Stimulated activated CD4-positive, alpha-beta T cell treated with anti-CD3 and anti-CD28 coated beads, Interleukin-1b, Interleukin-23, amount 100 ng/mL, for 24 hours (primary cell): Measurements from ENCODE around the gene CLMP.

Experiments used
- DNase-seq, 4 experiments: peaks; one replicate each; pipeline ENCODE4 v3.0.0-alpha.2; 2020; ENCODE audit warnings: low read depth in 4 of 4, low spot score in 1 of 4

The CLMP gene

DNA sequence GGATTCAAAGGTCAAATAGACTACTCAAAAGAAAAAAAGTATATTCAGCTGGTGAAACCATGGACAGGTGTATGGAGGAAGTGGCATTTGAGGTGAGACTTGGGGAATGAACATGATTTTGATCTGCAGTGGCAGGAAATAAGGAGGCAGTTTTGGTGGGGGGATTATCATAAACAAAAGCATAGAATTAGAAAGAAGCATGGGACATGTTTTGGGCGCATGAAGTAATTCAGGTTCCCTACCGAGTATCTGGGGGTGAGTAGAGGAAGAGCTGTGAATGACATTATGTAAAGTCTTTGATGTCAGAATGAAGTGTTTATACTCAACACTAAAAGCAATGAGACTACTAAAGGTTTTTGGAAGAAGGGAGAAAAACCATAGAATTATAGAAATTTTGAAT is 3.1 kb downstream of the CLMP start:
- DNase-seq, result no peak

DNA sequence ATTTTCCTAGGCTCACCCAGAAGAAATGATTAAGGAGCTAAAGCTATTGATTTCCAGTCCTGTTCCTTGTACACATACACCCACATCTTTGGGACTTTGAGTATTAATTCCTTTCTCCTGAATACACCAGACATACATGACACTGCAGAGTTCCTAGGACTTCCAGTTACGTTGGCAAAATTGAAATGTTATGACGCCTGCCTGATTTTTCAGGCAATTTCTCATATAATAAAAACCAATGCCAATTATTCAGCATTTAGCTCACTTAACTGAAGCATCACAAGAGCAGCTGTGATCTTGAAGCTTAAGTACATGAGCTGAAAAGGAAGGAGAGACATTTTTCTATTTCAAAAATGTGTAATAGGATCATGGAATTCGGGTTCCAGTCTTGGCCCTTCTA is 4.5 kb downstream of the CLMP start:
- DNase-seq, result no peak

DNA sequence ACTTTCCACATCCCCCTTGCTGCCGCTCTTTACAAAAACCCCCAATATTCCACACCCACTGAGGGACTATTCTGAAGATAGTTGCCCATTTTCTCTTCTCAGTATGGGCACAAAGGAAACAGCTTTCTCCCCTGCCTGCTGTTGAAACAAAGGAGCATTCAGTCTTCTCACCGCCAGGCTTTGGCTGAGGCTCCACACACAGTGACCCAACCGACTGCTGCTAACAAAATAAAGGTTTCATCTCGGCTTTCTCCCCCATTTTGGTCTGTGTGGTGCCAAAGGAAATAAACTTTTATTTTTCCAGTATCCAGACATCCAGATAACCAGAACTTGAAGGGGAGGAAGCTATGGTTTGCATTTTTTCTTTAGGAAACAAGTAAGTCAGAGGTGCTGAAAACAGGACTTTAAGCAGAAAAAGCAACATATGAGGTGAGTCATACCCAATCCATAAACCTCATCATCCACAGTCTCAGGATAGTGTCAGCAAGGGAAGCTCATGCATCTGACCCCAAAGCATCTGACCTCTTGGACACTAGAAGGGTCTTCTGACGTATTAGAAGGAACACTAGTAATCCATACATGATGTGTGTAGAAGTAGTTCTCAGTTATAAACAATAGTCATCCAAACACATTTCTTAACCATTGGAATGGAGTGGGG is 6.4 kb downstream of the CLMP start:
- DNase-seq, result no peak

DNA sequence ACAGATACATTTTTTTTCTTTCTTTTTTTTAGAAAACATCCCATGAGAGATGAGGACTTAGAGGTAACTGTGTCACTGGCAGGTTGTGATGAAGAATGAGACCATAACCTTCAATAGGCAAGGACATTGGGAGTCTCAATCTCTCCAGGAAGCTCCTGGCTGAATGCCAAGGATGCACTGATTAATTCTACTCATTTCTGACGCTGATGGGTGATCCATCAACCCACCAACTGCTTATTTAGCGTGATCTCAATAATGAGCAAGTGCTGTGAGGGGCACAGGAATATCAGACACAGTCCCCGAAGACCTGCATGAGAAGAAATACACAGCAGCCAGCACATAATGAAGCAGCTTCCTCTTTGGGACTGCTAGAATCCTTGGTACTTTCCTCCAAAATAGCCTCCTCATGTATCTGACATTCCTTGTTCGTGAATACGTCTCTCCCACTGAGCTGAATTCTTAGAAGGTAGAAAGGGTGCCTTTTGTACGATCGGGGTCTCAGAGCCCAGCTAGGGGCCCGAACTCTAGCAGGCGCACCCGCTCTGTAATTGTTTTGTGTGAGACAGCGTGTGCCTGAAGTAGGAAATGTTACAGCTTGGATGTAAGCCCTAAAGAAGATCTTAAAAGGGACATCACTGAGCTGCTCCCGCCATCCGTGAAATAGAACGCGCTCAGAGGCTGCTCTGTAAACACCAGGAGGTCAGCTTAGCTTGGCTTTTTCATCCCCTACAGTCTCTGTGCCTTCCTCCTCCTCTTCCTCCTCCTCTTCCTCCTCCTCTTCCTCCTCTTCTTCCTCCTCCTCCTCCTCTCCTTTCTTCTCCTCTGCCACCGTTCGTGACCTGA is 7.2 kb downstream of the CLMP start:
- no peak for DNase-seq

DNA sequence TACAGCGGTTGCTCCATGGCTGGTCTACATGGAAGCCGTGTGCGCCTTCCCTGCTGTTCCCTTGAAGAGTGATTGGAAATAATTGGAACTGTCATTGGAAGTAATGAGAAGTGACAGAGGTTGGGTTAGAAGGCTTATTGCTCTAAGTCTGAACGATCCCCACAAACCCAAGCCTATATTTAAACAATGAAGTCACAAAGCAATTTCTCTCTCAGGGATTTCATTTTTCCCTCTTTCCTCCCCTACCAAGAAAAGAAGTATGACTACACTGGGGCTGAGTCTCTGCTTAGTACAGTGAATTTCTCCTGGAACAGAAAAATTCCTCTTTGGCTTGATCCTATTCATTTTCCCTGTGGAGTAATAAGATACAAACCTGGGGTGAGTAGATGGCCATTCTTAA is 7.8 kb downstream of the CLMP start:
- DNase-seq, result no peak

DNA sequence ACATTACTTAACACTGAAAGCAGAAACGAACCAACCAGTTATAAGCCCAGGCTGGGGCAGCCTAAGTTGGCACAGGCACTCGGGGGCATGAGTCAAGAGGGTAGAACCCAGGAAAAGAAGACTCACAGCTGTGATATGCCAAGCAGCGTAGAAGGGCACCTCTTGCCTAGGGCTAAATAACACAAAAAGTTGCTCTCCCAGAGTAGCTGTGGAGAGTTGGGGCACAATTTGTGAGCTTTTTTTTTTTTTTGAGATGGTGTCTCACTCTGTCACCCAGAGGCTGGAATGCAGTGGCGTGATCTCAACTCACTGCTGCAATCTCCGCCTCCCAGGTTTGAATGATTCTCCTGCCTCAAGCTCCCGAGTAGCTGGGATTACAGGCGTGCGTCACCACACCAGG is 8.8 kb downstream of the CLMP start:
- DNase-seq, result no peak

DNA sequence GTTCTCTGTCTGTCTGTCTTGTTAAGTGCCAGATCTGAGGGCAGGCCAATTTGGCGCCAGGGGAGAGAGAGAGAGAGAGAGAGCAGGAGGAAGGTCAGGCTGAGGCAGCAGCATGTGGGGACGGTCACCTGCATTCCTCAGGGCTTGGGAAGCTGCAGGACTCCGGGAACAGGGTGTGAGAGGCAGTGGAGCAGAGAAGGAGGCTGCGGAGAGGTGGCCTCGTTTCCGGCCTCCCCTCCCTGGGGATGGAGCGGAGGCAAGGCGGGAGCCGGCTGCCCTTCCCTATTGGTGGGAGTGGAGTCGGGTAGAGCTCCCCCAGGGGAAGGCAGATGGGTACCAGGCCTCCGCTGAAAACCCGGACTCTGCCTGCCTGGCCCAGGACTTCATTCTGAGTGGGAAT is 9.7 kb downstream of the CLMP start:
- no peak for DNase-seq

DNA sequence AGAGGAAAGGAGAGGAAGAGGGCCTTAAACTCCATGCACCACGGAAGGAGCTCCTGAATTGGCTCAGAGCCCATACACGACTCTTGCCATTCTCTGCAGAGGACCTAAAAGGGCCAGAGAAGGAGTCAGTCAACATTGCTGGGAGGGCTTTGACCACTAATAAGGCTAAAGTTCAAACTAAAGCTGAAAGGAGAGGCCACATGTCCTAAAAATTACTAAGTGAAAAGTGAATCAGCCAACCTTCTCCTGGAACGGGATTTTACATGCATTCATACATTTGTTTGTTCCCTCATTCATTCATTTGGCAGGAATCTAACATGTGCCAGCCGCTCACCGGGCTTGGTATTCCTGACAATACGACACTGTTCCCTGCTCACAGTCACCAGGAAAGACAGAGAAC is 10.5 kb downstream of the CLMP start:
- DNase-seq, result no peak

DNA sequence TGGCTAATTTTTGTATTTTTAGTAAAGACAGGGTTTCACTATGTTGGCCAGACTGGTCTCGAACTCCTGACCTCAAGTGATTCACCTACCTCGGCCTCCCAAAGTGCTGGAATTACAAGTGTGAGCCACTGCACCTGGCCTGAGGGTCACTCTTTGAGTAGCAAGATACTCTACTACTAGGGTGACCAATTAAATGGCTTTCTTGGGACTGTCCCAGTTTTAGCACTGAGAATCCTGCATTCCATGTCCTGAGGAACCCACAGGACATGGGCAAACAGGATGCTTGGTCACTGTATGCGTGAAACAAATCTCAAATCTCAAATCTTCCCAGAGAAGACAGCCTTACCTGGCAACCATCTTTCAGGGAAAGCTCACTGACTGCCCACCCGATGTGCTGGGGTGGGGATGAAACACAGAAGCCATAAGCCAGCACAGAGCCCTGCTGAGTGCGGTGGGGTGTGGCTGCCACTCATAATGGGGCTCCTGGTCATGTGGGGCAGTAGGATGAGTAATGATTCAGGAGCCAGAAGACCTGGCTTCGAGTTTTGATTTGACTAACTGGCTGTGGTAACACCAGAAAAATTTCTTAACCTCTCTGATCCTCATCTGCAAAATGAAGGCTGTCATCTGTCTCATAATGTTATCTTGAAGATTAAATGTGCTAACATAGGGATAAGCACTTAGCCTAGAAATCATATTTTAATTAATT is 11.5 kb downstream of the CLMP start:
- no peak for DNase-seq

DNA sequence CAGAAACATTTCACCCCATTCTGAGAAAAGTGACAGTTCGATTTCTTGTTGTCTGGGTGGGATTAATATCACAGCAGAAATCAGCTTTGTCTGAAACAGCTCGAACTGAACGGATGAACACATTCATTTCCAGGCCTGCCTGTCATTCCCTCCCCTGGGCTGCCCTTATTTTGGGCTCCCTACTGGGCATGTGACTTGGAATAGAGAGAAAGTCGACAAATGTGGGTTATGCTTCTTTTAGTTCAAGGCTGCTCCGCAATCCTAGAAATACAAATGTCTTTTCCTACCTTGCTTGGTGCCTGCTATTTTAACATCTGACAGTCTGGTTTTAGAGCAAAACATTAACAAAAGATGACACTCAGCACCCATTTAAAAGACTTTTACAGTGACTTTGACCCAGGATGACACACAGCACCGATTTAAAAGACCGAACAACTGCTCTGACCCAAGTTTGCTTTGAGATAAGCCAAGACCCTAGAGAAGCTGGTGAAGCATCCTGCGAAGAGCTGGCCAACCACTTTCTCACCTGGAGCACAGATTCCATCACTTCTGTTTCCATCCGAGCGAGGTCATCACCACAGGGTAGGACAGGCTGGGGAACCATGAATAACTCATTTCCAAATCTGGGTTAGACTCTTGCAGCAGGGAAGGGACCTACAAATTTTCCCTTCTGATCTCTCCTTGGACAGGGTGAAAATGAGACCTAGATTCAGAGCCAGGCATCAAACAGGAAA is 13.1 kb downstream of the CLMP start:
- DNase-seq, result no peak

DNA sequence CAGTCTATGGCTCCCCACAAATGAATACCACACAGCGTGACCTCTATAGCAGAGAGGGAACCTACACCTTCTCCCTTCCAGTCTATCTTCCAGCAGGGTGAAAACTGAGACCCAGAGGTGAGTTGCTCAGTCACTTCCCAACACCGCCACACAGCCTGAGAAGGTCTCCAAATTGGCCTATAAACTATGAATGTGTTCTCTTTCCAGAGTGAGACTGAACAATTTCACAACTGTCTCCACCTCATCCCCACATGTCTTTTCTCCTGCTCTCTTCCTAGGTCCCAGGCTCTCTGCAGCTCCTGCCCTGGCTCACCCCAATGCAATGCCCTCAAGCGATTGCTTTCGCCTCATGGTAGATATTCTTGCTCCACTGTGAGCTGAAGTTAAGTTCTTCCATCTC is 14.0 kb downstream of the CLMP start:
- DNase-seq, result no peak

DNA sequence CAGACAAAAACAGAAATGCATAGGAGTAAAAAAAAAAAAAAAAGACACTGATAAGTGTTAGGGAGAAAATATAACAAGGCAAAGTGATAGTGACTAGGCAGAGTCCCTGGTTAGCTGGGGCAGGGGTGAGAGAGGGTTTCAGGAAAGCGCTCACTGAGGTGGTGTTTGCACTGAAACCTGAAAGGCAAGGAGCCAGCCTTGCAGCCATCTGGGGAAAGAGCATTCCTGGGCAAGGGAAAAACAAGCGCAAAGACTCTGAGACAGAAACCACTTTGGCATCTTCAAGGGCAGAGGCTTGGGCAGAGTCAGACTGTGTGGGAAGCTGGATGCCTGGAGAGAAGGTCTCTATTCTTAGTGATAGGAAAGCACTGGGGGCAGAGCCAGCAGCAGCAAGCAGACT is 14.5 kb downstream of the CLMP start:
- no peak for DNase-seq

DNA sequence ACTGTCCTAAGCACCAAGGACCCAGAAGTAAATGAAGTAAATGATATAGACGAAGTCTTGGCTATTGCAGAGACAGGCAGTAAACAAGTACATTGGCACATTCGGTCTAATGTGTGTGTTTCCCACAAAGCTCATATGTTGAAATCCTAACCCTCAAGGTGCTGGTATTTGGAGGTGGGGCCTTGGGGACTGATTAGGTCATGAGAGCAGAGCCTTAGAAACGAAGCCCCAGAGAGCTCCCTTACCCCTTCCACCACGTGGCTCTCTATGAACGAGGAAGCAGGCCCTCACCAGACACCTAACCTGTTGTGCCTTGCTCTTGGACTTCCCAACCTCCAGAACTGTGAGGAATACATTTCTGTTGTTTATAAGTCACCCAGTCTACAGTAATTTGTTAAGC is 14.9 kb downstream of the CLMP start:
- no peak for DNase-seq

DNA sequence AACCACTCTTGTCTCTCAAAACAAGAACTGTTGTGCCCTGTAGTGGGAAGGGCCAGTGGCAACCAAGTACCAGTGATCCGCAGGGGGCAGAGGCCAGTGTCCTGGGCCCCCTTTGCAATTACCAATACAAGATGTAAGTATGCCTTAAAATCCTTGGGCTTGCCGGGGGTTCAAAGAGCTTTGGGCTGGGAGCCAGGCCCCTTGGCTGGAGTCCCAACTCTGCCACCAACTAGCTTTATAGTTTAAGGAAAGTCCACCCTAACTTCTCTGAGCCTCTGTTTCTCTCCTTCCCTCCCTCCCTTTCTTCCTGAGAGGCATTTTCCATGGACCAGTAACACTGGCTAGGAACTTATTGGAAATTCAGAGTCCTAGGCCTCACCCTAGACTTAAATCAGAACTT is 15.5 kb downstream of the CLMP start:
- no peak for DNase-seq

DNA sequence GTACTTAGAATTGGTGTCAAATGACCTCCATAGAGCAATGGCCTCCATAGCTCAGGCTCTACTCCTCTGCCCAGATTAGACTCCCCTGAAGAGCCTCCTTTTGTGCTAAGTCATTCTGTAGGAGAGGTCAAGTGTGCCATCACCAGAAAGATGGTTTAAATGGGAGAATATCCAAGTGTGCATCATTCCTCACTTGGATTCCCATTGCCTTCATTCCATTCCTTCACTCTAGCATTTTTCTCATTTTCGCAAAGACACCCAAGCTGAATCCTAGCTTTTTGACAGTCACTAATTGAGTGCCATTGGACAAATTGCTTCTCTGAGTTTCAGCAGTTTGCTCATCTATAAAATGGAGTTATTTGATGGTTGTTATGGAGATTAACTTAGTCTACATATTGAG is 16.9 kb downstream of the CLMP start:
- no peak for DNase-seq

DNA sequence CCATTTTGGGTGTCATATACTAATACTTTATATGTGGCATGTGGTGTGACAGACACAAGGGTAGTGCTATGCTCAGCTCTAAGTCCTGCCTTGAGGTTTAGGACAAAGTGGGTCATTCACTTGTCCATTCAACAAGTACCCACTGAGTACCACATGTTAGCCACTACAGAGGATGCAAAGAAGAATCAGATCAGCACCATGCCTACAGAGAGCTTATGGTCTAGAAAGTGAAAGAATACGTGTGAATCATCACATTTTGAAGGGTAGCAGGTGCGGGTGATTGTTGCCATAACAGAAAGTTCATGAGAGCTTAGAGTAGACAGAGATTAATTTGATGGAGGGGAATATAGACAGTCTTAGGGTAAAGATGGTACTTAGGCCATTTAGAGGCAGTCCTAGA is 18.3 kb downstream of the CLMP start:
- DNase-seq, result no peak

DNA sequence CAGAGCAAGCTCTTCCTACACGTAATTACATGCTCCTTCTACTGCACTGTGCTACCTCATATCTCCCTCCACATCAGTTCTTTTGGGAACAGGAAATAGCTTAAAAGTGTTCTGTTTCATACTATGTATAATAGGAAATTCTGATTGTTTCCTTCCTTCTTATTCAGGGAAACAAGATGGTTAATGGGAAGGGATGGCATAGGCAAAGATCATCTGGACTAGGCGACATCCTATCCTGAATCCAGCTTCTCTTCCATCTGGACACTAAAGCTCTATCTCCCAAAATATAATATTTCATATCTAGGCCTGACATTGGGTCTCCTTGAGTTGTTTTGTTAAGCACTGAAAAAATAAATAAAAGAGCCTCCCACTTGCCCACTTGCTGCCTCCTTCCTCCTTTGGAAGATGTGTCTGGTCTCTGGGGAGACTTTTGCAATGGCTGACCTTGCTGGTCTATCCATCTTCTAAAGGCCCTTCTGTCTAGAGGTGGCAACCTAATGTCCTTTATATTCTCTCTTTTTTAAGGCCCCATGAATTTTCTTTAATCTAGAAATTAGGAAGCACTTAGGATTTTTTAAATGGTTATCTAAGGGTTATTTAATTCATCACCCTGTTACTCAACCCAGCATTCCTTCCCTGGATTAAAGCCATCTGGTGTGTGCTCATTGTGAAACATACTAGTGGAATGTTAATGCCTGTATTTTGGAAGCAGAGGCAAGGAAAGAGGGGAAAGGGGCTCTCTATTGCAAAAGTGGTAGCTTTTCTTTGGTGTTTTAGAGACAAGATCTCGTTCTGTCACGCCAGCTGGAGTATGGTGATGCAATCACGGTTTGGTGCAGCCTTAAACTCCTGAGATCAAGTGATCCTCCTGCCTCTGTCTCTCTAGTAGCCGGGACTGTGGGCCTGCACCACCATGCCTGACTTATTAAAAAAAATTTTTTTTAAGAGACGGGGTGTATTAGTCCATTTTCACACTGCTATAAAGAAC is 20.6 kb downstream of the CLMP start:
- DNase-seq, result no peak

DNA sequence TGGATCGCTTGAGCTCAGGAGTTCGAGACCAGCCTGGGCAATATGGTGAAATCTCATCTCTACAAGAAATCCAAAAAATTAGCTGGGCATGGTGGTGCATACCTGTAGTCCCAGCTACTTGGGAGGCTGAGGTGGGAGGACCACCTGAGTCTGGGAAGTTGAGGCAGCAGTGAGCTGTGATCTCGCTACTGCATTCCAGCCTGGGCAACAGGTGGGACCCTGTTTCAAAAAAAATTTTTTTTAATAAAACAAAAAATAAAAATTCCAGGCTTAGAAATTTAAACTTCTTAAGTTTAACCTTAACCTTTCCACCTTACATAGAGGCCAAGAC is 21.2 kb downstream of the CLMP start:
- no peak for DNase-seq

DNA sequence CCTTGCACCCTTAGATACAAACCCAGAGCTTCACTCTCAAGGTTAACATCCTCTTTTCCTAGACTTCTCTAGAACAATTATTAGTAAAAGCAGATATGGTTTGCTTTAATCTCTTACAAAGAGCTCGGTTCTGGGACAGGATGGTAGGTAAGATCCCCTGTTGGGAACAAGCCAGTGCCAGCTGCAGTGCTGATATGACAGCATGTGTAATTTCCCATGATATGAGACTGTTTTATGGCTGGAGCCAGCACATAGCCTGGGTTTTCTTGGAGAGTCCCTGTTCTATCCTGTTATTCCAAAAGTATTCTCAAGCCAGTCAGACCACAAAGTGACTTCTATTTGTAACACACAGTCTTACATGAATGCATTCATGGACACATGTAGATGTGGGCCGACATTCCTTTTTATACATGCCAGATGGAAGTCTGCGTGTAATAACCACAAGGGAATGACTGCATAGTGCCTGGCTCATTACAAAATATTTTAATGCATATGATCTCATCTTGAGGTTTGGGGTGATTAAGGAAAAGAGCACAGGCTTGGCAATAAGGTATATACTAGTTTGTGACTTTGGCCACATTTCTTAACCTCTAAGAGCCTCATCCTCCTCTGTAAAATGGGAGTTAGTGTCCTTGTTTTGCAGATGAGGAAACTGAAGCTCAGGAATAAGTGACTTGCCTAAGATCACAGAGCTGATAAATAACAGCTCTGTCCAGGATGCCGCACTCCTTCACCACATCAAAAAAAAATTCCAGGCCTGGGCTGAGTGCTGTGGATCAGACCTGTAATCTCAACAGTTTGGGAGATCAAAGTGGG is 21.8 kb downstream of the CLMP start:
- no peak for DNase-seq

DNA sequence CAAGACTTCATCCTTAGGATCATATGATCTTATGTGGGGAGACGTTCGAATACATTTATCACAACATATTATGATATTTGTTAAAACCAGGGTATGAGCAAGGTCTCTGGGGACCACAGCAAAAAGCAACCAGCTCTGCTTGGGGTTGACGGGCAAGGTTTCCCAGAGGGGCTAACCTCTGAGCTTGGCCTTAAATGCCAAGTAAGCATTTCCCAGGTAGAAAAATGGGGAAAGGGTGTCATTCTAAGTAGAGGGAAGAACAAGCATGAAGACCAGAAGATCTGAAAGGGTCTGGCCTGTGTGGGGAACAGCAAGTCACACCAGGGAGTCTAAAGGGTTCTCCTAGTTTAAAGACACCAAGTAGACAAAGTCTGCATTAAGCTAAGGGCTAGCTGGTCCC is 24.1 kb downstream of the CLMP start:
- no peak for DNase-seq
